GM23338 (cell line): ENCODE results near the gene ACSF3. TPM values are rescaled to one million over a fixed set of nuclear protein-coding genes. Genes with fewer than 3 reads are reported as not detected.
"Not testable (repeated sequence)": the region's sequence is repeated elsewhere in the genome, so short reads cannot be mapped to it uniquely, and the experiment has no call there.

ENCODE experiments used
- ATAC-seq: fragments of 200-7000 bp; cut with Tn5 transposase; 3 replicates; pipeline ENCODE4 v1.9.1; 2020
- DNase-seq: peaks from one replicate; pipeline ENCODE4 v3.0.0-alpha.2; 2015; ENCODE audit warnings: low spot score
- H2AFZ ChIP-seq: fragments of 200-600 bp; sonication (generic); 2 replicates; pipeline ENCODE4 v1.8.0; 2016; ENCODE audit warnings: antibody characterized with exemption, mild to moderate bottlenecking, moderate library complexity
- H3F3A ChIP-seq: fragments of 200-600 bp; sonication (generic); replicated peaks from 2 replicates; pipeline ENCODE4 v1.8.0; 2017; ENCODE audit warnings: antibody characterized with exemption, mixed run types, low read depth
- H3K27ac ChIP-seq: fragments of 200-600 bp; sonication (generic); 2 replicates; pipeline ENCODE4 v1.6.1; 2016; ENCODE audit warnings: low read depth
- H3K27me3 ChIP-seq: fragments of 200-600 bp; sonication (generic); 2 replicates; pipeline ENCODE4 v1.8.0; 2016; ENCODE audit warnings: mild to moderate bottlenecking, mixed run types, moderate library complexity; ENCODE audit not compliant: insufficient read depth
- H3K36me3 ChIP-seq: fragments of 200-600 bp; sonication (generic); 2 replicates; pipeline ENCODE4 v1.8.0; 2016; ENCODE audit warnings: mild to moderate bottlenecking; ENCODE audit not compliant: insufficient read depth
- H3K4me1 ChIP-seq: fragments of 200-600 bp; sonication (generic); 2 replicates; pipeline ENCODE4 v1.8.0; 2016; ENCODE audit warnings: mild to moderate bottlenecking, moderate library complexity; ENCODE audit not compliant: insufficient read depth
- H3K4me2 ChIP-seq: fragments of 200-600 bp; sonication (generic); 2 replicates; pipeline ENCODE4 v1.7.1; 2017; ENCODE audit warnings: mixed run types
- H3K4me3 ChIP-seq: fragments of 200-600 bp; sonication (generic); 2 replicates; pipeline ENCODE4 v1.6.1; 2016; ENCODE audit warnings: mixed run types
- H3K79me2 ChIP-seq: fragments of 200-600 bp; sonication (generic); replicated peaks from 2 replicates; pipeline ENCODE4 v1.8.0; 2017; ENCODE audit warnings: mild to moderate bottlenecking; ENCODE audit not compliant: insufficient read depth
- H3K9me2 ChIP-seq: fragments of 200-600 bp; sonication (generic); 2 replicates; pipeline ENCODE4 v1.8.0; 2017; ENCODE audit not compliant: insufficient read depth
- H4K20me1 ChIP-seq: fragments of 200-600 bp; sonication (generic); replicated peaks from 2 replicates; pipeline ENCODE4 v1.8.0; 2017; ENCODE audit warnings: mild to moderate bottlenecking; ENCODE audit not compliant: insufficient read depth
- H3K27ac Mint-ChIP-seq: 2 replicates; pipeline ENCODE4 v1.8.0; 2020; ENCODE audit warnings: inconsistent platforms, mild to moderate bottlenecking, moderate library complexity, mixed read lengths
- H3K27me3 Mint-ChIP-seq: 3 replicates; pipeline ENCODE4 v1.8.0; 2022; ENCODE audit warnings: low read depth, mild to moderate bottlenecking, moderate library complexity, mixed read lengths, inconsistent platforms; ENCODE audit not compliant: insufficient read depth, poor library complexity
- H3K36me3 Mint-ChIP-seq: 3 replicates; pipeline ENCODE4 v1.8.0; 2021; ENCODE audit warnings: low read depth, mild to moderate bottlenecking, inconsistent platforms, moderate library complexity, mixed read lengths
- H3K4me1 Mint-ChIP-seq: 3 replicates; pipeline ENCODE4 v1.8.0; 2020; ENCODE audit warnings: mild to moderate bottlenecking, inconsistent platforms, mixed read lengths
- H3K4me3 Mint-ChIP-seq: 3 replicates; pipeline ENCODE4 v1.8.0; 2021; ENCODE audit warnings: moderate library complexity, mild to moderate bottlenecking, inconsistent platforms, mixed read lengths
- H3K9me3 Mint-ChIP-seq: 3 replicates; pipeline ENCODE4 v1.8.0; 2020; ENCODE audit warnings: moderate library complexity, mild to moderate bottlenecking, inconsistent platforms, mixed read lengths
- CREB1 ChIP-seq: fragments of 250-450 bp; sonication (Bioruptor Pico); IDR thresholded peaks from 2 replicates; pipeline ENCODE4 v1.5.0; 2020; ENCODE audit warnings: low read depth, mild to moderate bottlenecking, moderate library complexity
- ETS1 ChIP-seq: IDR thresholded peaks from 2 replicates; pipeline ENCODE4 v1.6.1; 2016; ENCODE audit warnings: antibody characterized with exemption
- NANOG ChIP-seq: IDR thresholded peaks from 2 replicates; pipeline ENCODE4 v1.6.1; 2016; ENCODE audit warnings: antibody characterized with exemption, borderline replicate concordance
- ZNF114 ChIP-seq: fragments of 250-450 bp; sonication (Bioruptor Pico); IDR thresholded peaks from 2 replicates; pipeline ENCODE4 v1.5.0; 2020; ENCODE audit warnings: mild to moderate bottlenecking, moderate library complexity
- ZNF462 ChIP-seq: fragments of 250-450 bp; sonication (Bioruptor Pico); IDR thresholded peaks from 2 replicates; pipeline ENCODE4 v1.5.0; 2020; ENCODE audit warnings: mild to moderate bottlenecking, moderate library complexity
- polyA plus RNA-seq: library from polyadenylated mRNA; unstranded; fragments of >200 nt; fragmentation: Nextera tagmentation; extraction: Ambion mirVana; gene quantifications from 2 replicates; pipeline ENCODE4 v1.2.1, GENCODE V29; 2016
- total RNA-seq: library from RNA; depleted of rRNA; stranded (reverse); fragments of >200 nt; shearing (Covaris generic); gene quantifications from 2 replicates; pipeline ENCODE4 v1.2.3, GENCODE V29; 2014

The ACSF3 gene
- total and polyA plus RNA-seq, 2 experiments from 2014 or later, result 12.8 to 23.1 TPM

- TF ChIP-seq NANOG, result no peak
- Histone ChIP-seq H3K36me3 (no peaks in the 10 kb centered on the region), H3K4me1 (no peaks in the 10 kb centered on the region), H3K27me3 (no peaks in the 10 kb centered on the region), H3K4me2 (no peak overlapping the region), H3K79me2 (no peaks in the 10 kb centered on the region), H3K4me3 (no peak overlapping the region), H3K27ac (no peak overlapping the region), H4K20me1 (no peaks in the 10 kb centered on the region), H3K9me2 (0 out of 2 replicates have a peak, but pooled peaks cover 4% of the 10 kb centered on the region), H2AFZ (no peak overlapping the region), H3F3A (no peaks in the 10 kb centered on the region)
- Mint-ChIP-seq H3K27ac (no peak overlapping the region), H3K9me3 (peaks cover 5% of the 10 kb centered on the region; the same call in 1 of the 3 replicates), H3K4me3 (no peak overlapping the region), H3K27me3 (peaks cover 6% of the 10 kb centered on the region), H3K4me1 (no peaks in the 10 kb centered on the region), H3K36me3 (no peaks in the 10 kb centered on the region)
- DNase-seq (no peak), ATAC-seq (no peak)
Observed at GRCh38 chr16:89067677-89068443, 25.8 kb upstream of the ACSF3 start.

GRCh38 chr16:89068814-89069616, 24.6 kb upstream of the ACSF3 start:
- H3K4me3 Mint-ChIP-seq, H3K27ac Mint-ChIP-seq, H2AFZ ChIP-seq, H3K4me3 ChIP-seq, H4K20me1 ChIP-seq, DNase-seq, H3K27ac ChIP-seq, H3F3A ChIP-seq, H3K4me1 ChIP-seq, H3K27me3 ChIP-seq, ATAC-seq, H3K4me1 Mint-ChIP-seq, H3K36me3 Mint-ChIP-seq, H3K79me2 ChIP-seq, H3K4me2 ChIP-seq, H3K36me3 ChIP-seq, H3K9me2 ChIP-seq: not testable (repeated sequence)
- Mint-ChIP-seq H3K27me3 (peaks cover 11% of the 10 kb centered on the region), H3K9me3 (peaks cover 15% of the 10 kb centered on the region)

GRCh38 chr16:89069920-89070319, 23.7 kb upstream of the ACSF3 start:
- H3K36me3 ChIP-seq, result no peaks in the 10 kb centered on the region
- H3K4me3 ChIP-seq, result no peak overlapping the region
- H3K4me1 ChIP-seq, result no peaks in the 10 kb centered on the region
- no peaks in the 10 kb centered on the region for H4K20me1 ChIP-seq
- Mint-ChIP-seq H3K27ac (no peak overlapping the region), H3K9me3 (peaks cover 24% of the 10 kb centered on the region), H3K27me3 (peaks cover 9% of the 10 kb centered on the region), H3K36me3 (peaks cover 5% of the 10 kb centered on the region; the same call in 1 of the 3 replicates), H3K4me1 (no peaks in the 10 kb centered on the region), H3K4me3 (no peak overlapping the region)
- no peaks in the 10 kb centered on the region for H3K27me3 ChIP-seq
- no peak overlapping the region for H3K4me2 ChIP-seq
- H3K27ac ChIP-seq, result no peak overlapping the region
- 0 out of 2 replicates have a peak, but pooled peaks cover 4% of the 10 kb centered on the region for H3K9me2 ChIP-seq
- no peak for ATAC-seq
- H3F3A ChIP-seq, result peaks cover 12% of the 10 kb centered on the region
- DNase-seq, result no peak
- no peaks in the 10 kb centered on the region for H3K79me2 ChIP-seq
- H2AFZ ChIP-seq, result no peak overlapping the region
- TF ChIP-seq CREB1 (CRISPR knock-in tag), result no peak
- TF ChIP-seq ETS1, result no peak
- no peak for TF ChIP-seq ZNF114 (CRISPR knock-in tag)
- no peak for TF ChIP-seq ZNF462 (CRISPR knock-in tag)
